GM21737 (cell line): Measurements from ENCODE around the gene GBP1.
A peak's percentile ranks its signal among the peaks of the same experiment; 100 is the strongest.
"Not testable (repeated sequence)": the region's sequence is repeated elsewhere in the genome, so short reads cannot be mapped to it uniquely, and the experiment has no call there.

Experiments
- ATAC-seq: cut with Tn5 transposase; IDR thresholded peaks from one replicate; pipeline ENCODE4 v1.9.1; 2021; ENCODE audit warnings: mild to moderate bottlenecking, moderate library complexity; ENCODE audit not compliant: unreplicated experiment

Gene GBP1

GRCh38 chr1:89051955-89052312, 13.1 kb downstream of the GBP1 start:
- no peak for ATAC-seq

DNA sequence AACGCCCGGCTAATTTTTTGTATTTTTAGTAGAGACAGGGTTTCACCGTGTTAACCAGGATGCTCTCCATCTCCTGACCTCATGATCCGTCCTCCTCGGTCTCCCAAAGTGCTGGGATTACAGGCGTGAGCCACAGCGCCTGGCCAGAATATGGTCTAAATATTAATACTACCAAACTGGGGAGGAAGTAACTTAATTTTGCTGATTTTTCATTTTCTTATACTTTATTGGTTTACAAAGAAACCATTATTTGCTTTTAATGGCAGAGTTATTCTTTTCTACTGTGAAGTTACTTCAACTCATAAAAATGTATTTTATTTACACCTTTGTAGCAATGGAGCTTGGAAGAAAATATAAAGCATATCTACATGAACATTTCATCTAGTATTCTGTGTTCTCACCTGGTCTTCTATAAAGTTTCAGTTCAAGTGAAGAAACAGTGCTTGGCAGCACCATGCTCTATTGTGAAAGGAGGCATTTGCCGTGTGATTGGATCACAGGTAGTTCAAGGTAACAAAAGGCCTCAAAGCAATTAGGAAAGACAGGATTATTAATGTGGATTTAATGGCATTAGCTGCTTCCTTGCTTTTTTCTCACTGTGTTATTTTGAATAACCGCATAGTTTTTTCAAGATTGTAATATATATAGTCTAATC, 13.6 kb downstream of the GBP1 start:
- no peak for ATAC-seq

GRCh38 chr1:89050649-89051033, 14.4 kb downstream of the GBP1 start:
- ATAC-seq = no peak

DNA sequence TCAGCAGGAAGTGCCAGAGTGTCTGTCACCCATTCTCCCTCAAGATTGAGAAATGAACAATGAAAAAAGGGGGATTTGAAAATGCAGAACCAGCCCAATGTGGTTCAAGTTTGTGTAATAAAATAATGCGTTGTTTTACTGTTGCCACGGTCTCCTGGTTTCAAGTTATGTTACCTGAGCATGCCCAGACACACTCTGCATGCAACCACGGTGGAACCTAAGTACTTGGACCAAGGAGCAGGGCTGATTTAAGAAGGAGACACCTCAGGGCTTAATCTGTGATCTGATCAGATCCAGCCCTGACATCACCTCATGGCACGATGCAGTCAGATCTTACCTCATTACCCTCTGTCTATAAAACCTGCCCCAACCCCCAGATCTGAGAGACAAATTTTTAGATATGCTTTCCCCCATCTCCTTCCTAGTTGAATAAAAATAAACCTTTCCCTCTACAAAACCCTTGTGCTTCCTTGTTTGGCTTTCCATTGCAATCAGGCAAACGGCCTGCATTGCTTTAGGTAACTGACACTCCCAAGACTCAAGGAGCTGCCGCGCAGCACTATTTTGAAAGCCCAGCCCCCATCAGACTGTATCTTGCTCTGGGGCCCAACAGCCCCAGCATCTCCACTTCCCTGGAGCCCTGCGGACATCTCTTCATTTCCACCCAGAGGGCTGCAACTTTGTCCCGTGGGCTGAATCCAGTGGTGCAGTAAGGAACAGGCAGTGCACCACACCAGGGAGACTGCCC, 14.9 kb downstream of the GBP1 start:
- not testable (repeated sequence) for ATAC-seq

DNA sequence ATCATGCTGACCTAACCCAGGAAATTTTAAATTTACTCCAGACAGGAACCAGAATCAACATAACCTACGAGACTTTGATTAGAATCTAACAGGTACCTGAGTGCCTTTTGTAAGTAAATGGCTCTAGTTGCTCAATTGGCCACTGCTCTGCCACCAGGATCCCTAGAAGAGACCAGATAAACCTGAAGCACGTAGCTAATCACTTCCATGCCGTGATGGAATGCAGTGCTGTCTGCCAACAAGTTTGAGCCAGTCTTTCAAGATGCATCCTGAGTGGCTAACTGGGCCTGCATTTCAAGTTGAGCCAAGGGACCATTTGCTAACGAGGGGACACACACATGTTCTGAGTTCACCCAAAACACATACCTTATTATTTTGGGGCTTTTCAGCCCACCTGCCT, 15.8 kb downstream of the GBP1 start:
- not testable (repeated sequence) for ATAC-seq

DNA sequence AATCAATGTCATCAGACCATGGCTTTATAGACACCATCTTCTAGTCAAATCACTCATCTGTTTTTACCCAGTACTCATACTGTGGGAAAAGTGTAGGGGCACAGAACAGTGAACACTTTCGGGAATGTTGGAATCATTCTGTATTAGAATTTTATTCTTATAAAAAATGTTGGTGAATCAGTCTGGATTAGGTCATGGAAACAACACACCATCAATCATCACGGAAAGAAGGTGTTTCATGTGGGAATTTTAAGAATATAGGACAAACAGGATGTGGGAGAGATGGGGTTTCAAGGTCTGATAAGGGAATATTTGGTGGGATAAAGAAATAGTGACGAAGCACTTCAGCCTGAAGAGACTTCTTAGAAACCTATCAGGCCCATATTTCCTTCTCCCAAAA, 17.3 kb downstream of the GBP1 start:
- no peak for ATAC-seq

GRCh38 chr1:89046318-89047183, 18.5 kb downstream of the GBP1 start:
- not testable (repeated sequence) for ATAC-seq

DNA sequence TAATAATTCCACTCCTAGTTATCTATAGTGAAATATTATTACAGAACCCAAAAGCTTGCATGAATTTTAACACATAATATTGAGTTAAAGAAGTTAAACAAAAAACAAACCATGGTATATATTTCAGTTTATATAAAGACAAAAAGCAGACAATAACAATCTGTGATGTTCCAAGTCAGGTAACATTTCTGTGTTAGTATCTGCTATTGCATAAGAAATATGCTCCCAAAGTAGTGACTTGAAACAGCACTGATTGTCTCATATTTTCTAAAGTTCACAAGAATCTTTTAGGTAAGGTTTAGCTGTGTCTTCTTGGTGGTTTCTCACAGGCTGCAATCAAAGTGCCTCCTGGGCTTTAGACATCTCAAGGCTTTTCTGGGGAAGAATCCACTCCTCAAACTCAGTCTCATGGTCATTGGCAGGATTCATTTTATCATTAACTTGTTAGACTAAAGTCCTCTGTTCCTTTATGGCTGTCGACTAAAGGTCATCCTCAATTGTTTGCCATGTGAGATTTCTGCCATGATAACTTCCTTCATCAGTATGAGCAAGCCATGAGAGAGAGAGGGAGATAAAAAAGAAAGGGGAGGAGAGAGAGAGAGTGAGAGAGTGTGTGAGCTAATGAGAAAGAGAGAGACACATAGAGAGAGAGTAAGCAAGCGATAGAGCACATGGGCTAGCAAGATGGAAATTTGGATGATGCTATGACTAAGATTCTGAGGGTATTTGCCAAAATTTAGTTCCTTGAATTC, 19.9 kb downstream of the GBP1 start:
- ATAC-seq = no peak

- no peak for ATAC-seq
These were observed 21.1 kb downstream of the GBP1 start for GRCh38 chr1:89043940-89044339.

GRCh38 chr1:89042491-89042890, 22.5 kb downstream of the GBP1 start:
- no peak for ATAC-seq

- no peak for ATAC-seq
These were observed 23.3 kb downstream of the GBP1 start for GRCh38 chr1:89041721-89042120.

GRCh38 chr1:89041119-89041641, 23.8 kb downstream of the GBP1 start:
- peak; percentile 75 for ATAC-seq

GRCh38 chr1:89040315-89040626, 24.7 kb downstream of the GBP1 start:
- no peak for ATAC-seq

- ATAC-seq = no peak
These were observed 27.8 kb downstream of the GBP1 start for GRCh38 chr1:89037186-89037585.

DNA sequence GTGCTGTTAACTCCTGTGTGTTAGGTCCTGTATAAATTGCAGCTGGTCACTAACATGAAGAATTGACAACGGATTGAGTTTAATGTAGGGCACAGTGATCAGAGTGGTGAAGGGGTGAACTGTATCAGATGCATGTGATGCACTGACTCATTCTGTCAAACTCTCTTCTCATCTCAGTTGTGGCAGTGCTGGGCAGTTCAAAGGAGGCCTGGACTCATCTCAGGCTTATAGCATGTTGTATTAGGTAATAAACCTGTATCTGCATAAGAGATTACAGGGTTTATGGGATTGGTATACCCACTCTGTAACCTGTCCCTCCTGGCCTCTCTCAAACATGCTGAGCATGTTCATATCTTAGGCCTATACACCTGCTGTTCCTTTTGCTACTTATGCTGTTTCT, 29.9 kb downstream of the GBP1 start:
- no peak for ATAC-seq

DNA sequence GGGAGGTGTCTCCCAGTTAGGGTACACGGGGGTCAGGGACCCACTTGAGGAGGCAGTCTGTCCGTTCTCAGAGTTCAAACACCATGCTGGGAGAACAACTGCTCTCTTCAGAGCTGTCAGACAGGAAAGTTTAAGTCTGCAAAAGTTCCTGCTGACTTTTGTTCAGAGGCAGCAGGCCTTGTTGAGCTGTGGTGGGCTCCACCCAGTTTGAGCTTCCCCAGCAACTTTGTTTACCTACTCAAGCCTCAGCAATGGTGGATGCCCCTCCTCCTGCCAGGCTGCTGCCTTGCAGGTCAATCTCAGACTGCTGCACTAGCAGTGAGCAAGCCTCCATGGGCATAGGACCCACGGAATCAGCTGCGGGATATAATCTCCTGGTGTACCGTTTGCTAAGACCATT, 31.0 kb downstream of the GBP1 start:
- ATAC-seq = not testable (repeated sequence)

- not testable (repeated sequence) for ATAC-seq
These were observed 36.0 kb downstream of the GBP1 start for GRCh38 chr1:89029051-89029450.

DNA sequence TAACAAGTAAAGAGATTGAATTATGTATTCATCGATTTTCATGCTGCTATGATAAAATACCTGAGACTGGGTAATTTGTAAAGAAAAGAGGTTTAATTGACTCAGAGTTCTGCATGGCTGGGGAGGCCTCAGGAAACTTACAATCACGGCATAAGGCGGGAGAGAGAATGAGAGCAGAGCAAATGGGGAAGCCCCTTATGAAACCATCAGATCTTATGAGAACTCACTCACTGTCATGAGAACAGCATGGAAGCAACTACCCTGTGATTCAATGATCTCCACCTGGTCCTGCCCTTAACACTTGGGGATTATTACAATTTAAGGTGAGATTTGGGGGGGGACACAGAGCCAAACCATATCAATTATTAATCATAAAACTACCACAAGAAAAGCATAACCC, 39.1 kb downstream of the GBP1 start:
- no peak for ATAC-seq

- no peak for ATAC-seq
These were observed 42.0 kb downstream of the GBP1 start for GRCh38 chr1:89023026-89023425.

DNA sequence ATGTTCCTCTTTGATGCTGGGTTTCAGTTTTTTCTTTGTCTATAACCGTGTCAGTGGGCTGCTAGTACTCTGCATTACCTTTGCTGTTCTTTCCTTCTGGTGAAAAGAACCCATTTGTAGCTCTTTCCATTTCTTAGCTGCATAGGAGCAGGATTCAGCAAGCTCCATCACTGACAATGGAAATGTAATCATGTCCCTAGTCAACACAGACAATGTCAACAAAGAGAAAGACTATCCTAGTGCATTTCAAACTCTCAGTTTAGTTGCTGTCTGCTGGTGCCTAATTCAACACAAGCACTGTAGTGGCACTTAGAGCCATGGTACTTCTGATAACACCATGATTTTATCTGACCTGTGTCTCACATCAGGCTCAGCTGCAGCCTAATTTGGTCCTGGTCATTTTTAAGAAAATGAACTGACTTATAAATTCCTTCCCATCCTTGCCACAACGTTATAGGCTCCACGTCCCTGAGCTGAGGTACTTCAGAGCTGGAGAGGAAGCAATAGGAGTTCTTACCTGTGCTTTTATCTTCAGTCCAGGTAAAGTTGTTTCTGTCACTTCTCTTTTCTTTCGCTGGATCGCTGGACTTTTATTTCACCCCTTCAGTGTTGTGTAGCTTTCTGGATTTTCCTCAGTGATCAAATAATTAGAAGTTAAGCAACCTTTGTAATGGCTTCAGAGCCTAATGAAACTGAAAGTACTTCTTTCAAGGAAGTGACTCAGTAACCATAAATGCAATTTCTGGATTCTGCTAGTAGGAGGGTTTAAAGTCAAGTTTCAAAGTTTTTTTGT, 42.6 kb downstream of the GBP1 start, which contains the start of gene GBP3:
Gene GBP3 (minus strand): TSS at position 700 of the 793 bp plus-strand sequence. CDS start 2,145 bp downstream, outside the sequence.
- peak; percentile 69 for ATAC-seq
